RPMI8226 (cell line): ENCODE measurements around the gene MARS1.
"Not testable (repeated sequence)": the region's sequence is repeated elsewhere in the genome, so short reads cannot be mapped to it uniquely, and the experiment has no call there.

Source experiments
- DNase-seq: peaks from one replicate; pipeline ENCODE4 v3.0.0-alpha.2; 2015

MARS1 gene

DNA sequence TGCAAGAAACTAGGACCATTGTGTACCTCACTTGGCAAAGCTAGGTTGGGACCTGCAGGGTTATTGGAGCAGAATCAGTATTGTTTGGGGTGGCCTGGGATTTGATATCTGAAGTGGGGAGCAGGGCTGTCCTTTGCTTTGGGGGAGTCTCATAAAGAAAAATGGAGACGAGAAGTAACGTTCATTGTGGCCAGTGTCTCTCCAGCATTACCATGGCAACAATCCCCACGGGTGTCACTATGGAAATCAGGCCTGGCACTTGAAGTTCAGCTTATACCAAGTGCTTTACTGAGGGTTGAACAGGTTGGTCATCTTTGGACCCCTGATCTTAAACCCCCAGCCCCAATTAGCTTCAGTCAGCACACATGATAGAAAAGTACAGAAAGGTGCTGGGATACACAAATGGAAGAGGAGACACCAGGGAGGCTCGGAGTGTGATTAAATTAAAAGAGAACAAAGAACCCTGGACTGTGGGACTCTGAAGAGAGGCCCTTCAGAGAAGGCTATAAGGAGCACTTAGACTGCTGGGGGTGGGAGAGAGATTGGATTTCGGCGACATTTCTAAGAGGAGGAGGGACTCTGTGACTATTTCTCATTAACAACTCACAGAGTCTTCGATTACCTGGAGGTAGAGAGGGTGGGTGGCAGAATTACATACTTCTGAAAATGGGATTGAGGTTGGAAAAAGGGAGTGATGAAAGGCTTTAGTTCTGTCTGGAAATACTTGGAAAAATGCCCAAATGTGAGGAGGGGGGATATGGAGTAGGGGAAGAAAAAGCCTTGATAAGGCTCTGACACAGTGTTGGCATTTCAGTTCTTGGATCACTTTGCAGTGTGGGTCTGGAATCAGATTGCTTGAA is 65.7 kb downstream of the MARS1 start:
- no peak for DNase-seq

DNA sequence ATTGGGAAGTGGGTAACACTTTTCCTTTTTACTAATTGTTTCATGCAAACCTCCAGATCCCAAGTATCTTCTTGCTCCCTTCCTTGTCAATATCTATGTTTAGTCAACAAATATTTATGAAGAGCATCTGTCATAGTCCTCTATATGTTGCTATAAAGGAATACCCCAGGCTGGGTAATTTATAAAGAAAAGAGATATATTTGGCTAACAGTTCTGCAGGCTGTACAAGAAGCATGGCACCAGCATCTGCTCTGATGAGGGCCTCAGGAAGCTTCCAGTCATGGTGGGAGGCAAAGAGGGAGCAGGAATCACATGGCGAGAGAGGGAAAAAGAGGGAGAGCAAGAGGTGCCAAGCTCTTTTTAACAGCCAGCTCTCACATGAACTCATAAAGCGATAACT is 66.6 kb downstream of the MARS1 start:
- no peak for DNase-seq

DNA sequence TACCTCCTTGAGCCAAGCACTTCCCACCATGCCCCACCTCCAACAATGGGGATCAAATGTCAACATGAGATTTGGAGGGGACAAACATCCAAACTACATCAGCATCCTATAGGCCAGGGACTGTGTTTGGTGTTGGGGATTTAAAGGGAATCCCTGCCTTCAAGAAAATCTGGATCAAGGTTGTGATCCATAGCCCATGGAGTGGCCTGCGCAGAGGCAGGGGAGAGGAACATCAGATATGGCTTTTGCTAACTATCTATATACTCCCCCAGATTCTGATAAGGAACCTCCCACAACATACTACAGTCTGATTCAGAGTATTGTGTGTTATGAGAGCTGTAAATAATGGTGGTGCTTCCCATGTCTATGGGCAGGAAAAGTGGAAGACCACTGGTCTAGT is 67.0 kb downstream of the MARS1 start:
- DNase-seq, result no peak

DNA sequence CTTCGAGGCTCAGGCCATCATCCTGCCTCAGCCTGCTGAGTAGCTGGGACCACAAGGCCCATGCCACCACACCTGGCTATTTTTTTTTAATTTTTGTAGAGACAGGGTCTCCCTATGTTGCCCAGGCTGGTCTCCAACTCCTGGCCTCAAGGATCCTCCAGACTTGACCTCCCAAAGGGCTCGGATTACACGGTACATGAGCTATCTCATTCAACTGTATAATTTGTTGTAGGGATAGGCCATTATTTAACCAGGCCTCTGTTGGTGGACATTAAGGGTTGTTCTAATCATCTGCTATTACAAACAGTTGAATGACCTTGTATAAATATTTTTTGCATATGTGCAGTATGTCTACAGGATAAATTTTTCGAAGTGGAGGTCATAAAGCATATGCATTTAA is 71.0 kb downstream of the MARS1 start:
- DNase-seq, result no peak

DNA sequence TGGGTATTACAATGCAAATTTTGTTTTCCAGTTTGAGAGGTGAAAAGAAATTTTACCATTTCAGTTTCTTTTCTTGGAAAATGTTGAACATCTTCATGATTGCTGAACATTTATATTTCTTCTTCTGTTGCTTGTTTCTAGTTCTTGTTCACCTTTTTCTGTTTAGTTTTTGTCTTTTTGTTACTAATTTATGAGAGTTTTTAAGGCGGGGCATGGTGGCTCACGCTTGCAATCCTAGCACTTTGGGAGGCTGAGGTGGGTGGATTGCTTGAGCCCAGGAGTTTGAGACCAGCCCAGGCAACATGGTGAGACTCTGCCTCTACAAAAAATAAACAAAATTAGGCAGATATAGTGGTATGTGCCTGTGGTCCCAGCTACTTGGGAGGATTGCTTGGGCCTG is 72.6 kb downstream of the MARS1 start:
- DNase-seq, result no peak

DNA sequence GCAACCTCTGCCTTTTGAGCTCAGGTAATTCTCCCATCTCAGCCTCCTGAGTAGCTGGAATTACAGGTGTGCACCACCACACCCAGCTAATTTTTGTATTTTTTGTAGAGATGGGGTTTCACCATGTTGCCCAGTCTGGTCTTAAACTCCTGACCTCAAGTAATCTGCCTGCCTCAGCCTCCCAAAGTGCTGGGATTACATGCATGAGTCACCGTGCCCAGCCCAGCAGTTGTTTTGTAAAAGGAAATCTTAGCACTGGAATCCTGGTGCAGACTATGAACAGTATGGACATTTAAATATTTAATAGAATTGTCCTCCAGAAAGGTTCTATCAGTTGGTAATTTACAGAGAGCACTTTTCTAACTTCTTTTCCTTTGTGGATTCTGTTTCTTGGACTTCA is 73.2 kb downstream of the MARS1 start:
- DNase-seq, result not testable (repeated sequence)

DNA sequence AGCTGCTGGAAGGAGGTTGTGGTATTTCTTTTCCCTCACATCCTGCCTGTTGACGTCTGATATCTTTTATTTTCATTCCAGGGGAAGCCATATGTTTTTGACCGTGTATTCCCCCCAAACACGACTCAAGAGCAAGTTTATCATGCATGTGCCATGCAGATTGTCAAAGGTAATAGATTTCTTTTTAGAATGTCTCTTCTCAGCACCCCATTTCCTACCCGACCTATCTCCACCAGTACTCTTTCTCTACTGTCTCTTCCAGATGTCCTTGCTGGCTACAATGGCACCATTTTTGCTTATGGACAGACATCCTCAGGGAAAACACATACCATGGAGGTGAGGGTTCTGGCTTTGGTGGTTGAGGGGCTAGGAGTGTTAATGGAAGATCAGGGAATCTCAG is 75.5 kb downstream of the MARS1 start:
- no peak for DNase-seq

DNA sequence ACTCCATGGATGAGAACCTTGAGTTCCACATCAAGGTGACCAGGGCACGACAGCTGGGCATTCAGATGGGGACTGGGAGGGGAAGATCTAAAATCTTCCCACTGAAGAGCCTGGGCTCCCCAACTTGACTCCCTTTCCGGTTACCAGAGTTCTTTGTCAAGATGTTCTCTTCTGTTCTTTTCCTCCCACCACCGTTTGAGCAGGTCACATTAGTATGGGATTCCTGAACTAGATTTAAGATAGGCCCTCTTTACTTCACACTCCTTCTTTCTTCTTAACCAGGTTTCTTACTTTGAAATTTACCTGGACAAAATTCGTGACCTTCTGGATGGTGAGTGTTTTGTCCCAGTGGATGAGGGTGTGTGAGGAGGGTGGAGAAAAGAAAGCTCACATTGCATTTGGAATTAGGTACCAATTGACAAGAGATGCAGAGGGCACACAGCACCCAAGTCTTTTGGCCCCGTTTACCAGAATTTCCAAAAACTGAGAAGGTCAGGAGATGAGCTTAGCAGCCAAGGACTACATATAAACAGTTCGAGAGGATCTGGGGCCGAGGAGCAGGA is 76.4 kb downstream of the MARS1 start:
- DNase-seq, result no peak
